Vagina (tissue), 2 donors: ENCODE results near the gene C3orf38. TPM values are rescaled to one million over a fixed set of nuclear protein-coding genes. Genes with fewer than 3 reads are reported as not detected.

Source experiments
- DNase-seq, 2 donors: peaks; one replicate each; pipeline ENCODE4 v3.0.0-alpha.2; 2017; ENCODE audit errors: extremely low spot score in 2 of 2
- H3K27ac ChIP-seq: fragments of 200-600 bp; sonication (generic); one replicate; pipeline ENCODE4 v1.5.1; 2019
- H3K27me3 ChIP-seq: fragments of 200-600 bp; sonication (generic); one replicate; pipeline ENCODE4 v1.5.1; 2019
- H3K36me3 ChIP-seq, 2 donors: fragments of 200-600 bp; sonication (generic); one replicate each; pipeline ENCODE4 v1.5.1; 2017 to 2019
- H3K4me1 ChIP-seq: fragments of 200-600 bp; sonication (generic); one replicate; pipeline ENCODE4 v1.5.1; 2019
- H3K4me3 ChIP-seq, 2 donors: fragments of 200-600 bp; sonication (generic); 1 replicate in 1 of 2; 2 replicates in 1 of 2; pipeline ENCODE4 v1.5.1; 2016 to 2019
- H3K9me3 ChIP-seq: fragments of 200-600 bp; sonication (generic); one replicate; pipeline ENCODE4 v1.5.1; 2019
- CTCF ChIP-seq, 3 experiments: fragments of 450-650 bp in 2 of 3; fragments of 200-600 bp in 1 of 3; sonication (generic) in 1 of 3; IDR thresholded peaks; one replicate each; pipeline ENCODE4 v1.5.1; 2017 to 2019; ENCODE audit warnings: antibody characterized with exemption in 3 of 3, mild to moderate bottlenecking in 2 of 3, moderate library complexity in 2 of 3
- POLR2A ChIP-seq, 2 donors: fragments of 450-650 bp; IDR thresholded peaks; one replicate each; pipeline ENCODE4 v1.6.1; 2017; ENCODE audit warnings: antibody characterized with exemption in 2 of 2, mild to moderate bottlenecking in 2 of 2, moderate library complexity in 2 of 2
- POLR2AphosphoS5 ChIP-seq, 2 donors: sonication (generic); formaldehyde crosslinking; IDR thresholded peaks; one replicate each; pipeline ENCODE4 v1.9.0; 2017; ENCODE audit warnings: antibody characterized with exemption in 2 of 2, mild to moderate bottlenecking in 2 of 2, low read depth in 1 of 2; ENCODE audit not compliant: insufficient read depth in 1 of 2
- intact Hi-C: fragments of 100-400 bp; cut with DNase I; formaldehyde crosslinking; loops from one replicate; pipeline ENCODE4 v1.15.1; 2023
- total RNA-seq: library from RNA; depleted of rRNA; stranded (reverse); fragments of >200 nt; gene quantifications from one replicate; pipeline ENCODE4 v1.2.3, GENCODE V29; 2016

C3orf38 gene
- total RNA-seq, 1 donor from 2014 or later, result 16.0 TPM

- Histone ChIP-seq H3K4me3 (peak overlapping the region in 1 of 2 donors; percentile 76), H3K9me3 (no peaks in the 10 kb centered on the region), H3K4me1 (peaks cover 54% of the 10 kb centered on the region), H3K27me3 (no peaks in the 10 kb centered on the region), H3K27ac (no peak overlapping the region), H3K36me3 (peaks cover 0 to 28% of the 10 kb centered on the region in 2 donors)
- no peak for DNase-seq
- no peak for TF ChIP-seq POLR2A (IDR thresholded peaks at IDR 0.05)
- no peak for TF ChIP-seq CTCF (IDR thresholded peaks at IDR 0.05)
- TF ChIP-seq POLR2AphosphoS5 (IDR thresholded peaks at IDR 0.05; ENCODE audit: insufficient read depth in 1 of 2, low read depth in 1 of 2), result no peak
- intact Hi-C loops, result no loop called here
These were observed 1.6 kb downstream of the C3orf38 start for GRCh38 chr3:88151358-88151757.

GRCh38 chr3:88152841-88153240 lies 3.1 kb downstream of the C3orf38 start:
- Histone ChIP-seq H3K9me3 (no peaks in the 10 kb centered on the region), H3K27me3 (no peaks in the 10 kb centered on the region), H3K36me3 (peaks cover 0 to 33% of the 10 kb centered on the region in 2 donors), H3K27ac (no peak overlapping the region), H3K4me1 (peaks cover 62% of the 10 kb centered on the region), H3K4me3 (no peak overlapping the region)
- no peak for DNase-seq
- no peak for TF ChIP-seq CTCF (IDR thresholded peaks at IDR 0.05)
- TF ChIP-seq POLR2AphosphoS5 (IDR thresholded peaks at IDR 0.05; ENCODE audit: insufficient read depth in 1 of 2, low read depth in 1 of 2), result no peak
- TF ChIP-seq POLR2A (IDR thresholded peaks at IDR 0.05), result no peak
- intact Hi-C loops, result no loop called here

GRCh38 chr3:88166419-88166971 lies 16.7 kb downstream of the C3orf38 start:
- Histone ChIP-seq H3K4me1 (no peaks in the 10 kb centered on the region), H3K36me3 (no peaks in the 10 kb centered on the region), H3K27ac (no peak overlapping the region), H3K4me3 (no peak overlapping the region), H3K9me3 (no peaks in the 10 kb centered on the region), H3K27me3 (no peaks in the 10 kb centered on the region)
- intact Hi-C loops, result no loop called here
- TF ChIP-seq POLR2AphosphoS5 (IDR thresholded peaks at IDR 0.05; ENCODE audit: insufficient read depth in 1 of 2, low read depth in 1 of 2) (no peak), CTCF (IDR thresholded peaks at IDR 0.05) (no peak), POLR2A (IDR thresholded peaks at IDR 0.05) (no peak)
- no peak for DNase-seq

GRCh38 chr3:88167173-88167572 lies 17.4 kb downstream of the C3orf38 start:
- Histone ChIP-seq H3K27ac (no peak overlapping the region), H3K9me3 (no peaks in the 10 kb centered on the region), H3K4me1 (no peaks in the 10 kb centered on the region), H3K27me3 (no peaks in the 10 kb centered on the region), H3K4me3 (no peak overlapping the region), H3K36me3 (no peaks in the 10 kb centered on the region)
- DNase-seq, result no peak
- intact Hi-C loops, result no loop called here
- TF ChIP-seq CTCF (IDR thresholded peaks at IDR 0.05) (no peak), POLR2A (IDR thresholded peaks at IDR 0.05) (no peak), POLR2AphosphoS5 (IDR thresholded peaks at IDR 0.05; ENCODE audit: insufficient read depth in 1 of 2, low read depth in 1 of 2) (no peak)

- DNase-seq, result no peak
- no peaks in the 10 kb centered on the region for H3K27me3 ChIP-seq
- no peaks in the 10 kb centered on the region for H3K9me3 ChIP-seq
- H3K27ac ChIP-seq, result no peak overlapping the region
- H3K4me1 ChIP-seq, result no peaks in the 10 kb centered on the region
- H3K36me3 ChIP-seq, result no peaks in the 10 kb centered on the region
- TF ChIP-seq POLR2AphosphoS5 (IDR thresholded peaks at IDR 0.05; ENCODE audit: insufficient read depth in 1 of 2, low read depth in 1 of 2) (no peak), CTCF (IDR thresholded peaks at IDR 0.05) (no peak), POLR2A (IDR thresholded peaks at IDR 0.05) (no peak)
- H3K4me3 ChIP-seq, result no peak overlapping the region
- intact Hi-C loops, result no loop called here
These were observed 17.9 kb downstream of the C3orf38 start for GRCh38 chr3:88167704-88168103.
